ENCODE data around the gene GDF2.

GDF2 gene

GRCh38 chr10:47311932-47312662 is 10.2 kb upstream of the GDF2 start:
- peak; percentile 75 for DNase-seq (ENCODE audit: low read depth, low spot score)

- no peak for DNase-seq (ENCODE audit: low read depth, low spot score)
These were observed 9.6 kb upstream of the GDF2 start for GRCh38 chr10:47312663-47312995.

GRCh38 chr10:47314416-47314970 is 7.8 kb upstream of the GDF2 start:
- DNase-seq (ENCODE audit: low read depth, low spot score) = no peak

- no peak for DNase-seq (ENCODE audit: low read depth, low spot score)
These were observed 6.8 kb upstream of the GDF2 start for GRCh38 chr10:47315421-47315820.

- DNase-seq (ENCODE audit: low read depth, low spot score) = no peak
These were observed 6.1 kb upstream of the GDF2 start for GRCh38 chr10:47316131-47316530.

GRCh38 chr10:47317251-47317650 is 5.0 kb upstream of the GDF2 start:
- no peak for DNase-seq (ENCODE audit: low read depth, low spot score)

- DNase-seq (ENCODE audit: low read depth, low spot score) = no peak
These were observed 3.5 kb upstream of the GDF2 start for GRCh38 chr10:47318706-47319105.

- no peak for DNase-seq (ENCODE audit: low read depth, low spot score)
These were observed 2.5 kb upstream of the GDF2 start for GRCh38 chr10:47319784-47320183.

GRCh38 chr10:47320812-47321211 is 1.4 kb upstream of the GDF2 start:
- no peak for DNase-seq (ENCODE audit: low read depth, low spot score)

GRCh38 chr10:47321521-47322195 is 596 bp upstream of the GDF2 start:
- DNase-seq (ENCODE audit: low read depth, low spot score) = no peak

GRCh38 chr10:47323087-47323486 is 833 bp downstream of the GDF2 start:
- DNase-seq (ENCODE audit: low read depth, low spot score) = no peak

GRCh38 chr10:47323636-47324296 is 1.5 kb downstream of the GDF2 start:
- no peak for DNase-seq (ENCODE audit: low read depth, low spot score)

- DNase-seq (ENCODE audit: low read depth, low spot score) = no peak
These were observed 3.3 kb downstream of the GDF2 start for GRCh38 chr10:47325303-47326291.

- DNase-seq (ENCODE audit: low read depth, low spot score) = no peak
These were observed 4.2 kb downstream of the GDF2 start for GRCh38 chr10:47326306-47326926.

GRCh38 chr10:47326927-47327330 is 4.7 kb downstream of the GDF2 start:
- DNase-seq (ENCODE audit: low read depth, low spot score) = no peak

GRCh38 chr10:47329855-47330254 is 7.6 kb downstream of the GDF2 start:
- DNase-seq (ENCODE audit: low read depth, low spot score) = no peak

- DNase-seq (ENCODE audit: low read depth, low spot score) = no peak
These were observed 8.1 kb downstream of the GDF2 start for GRCh38 chr10:47330366-47330765.

- DNase-seq (ENCODE audit: low read depth, low spot score) = no peak
These were observed 8.6 kb downstream of the GDF2 start for GRCh38 chr10:47330804-47331203.

GRCh38 chr10:47331491-47331890 is 9.2 kb downstream of the GDF2 start:
- no peak for DNase-seq (ENCODE audit: low read depth, low spot score)

GRCh38 chr10:47331954-47332353 is 9.7 kb downstream of the GDF2 start:
- DNase-seq (ENCODE audit: low read depth, low spot score) = no peak

GRCh38 chr10:47332371-47332770 is 10.1 kb downstream of the GDF2 start:
- DNase-seq (ENCODE audit: low read depth, low spot score) = no peak
